GM12878 (cell line): ENCODE data around the gene NME8.

ENCODE experiments used
- CTCF ChIP-seq, 3 experiments: IDR thresholded peaks in 2 of 3; conservative IDR thresholded peaks in 1 of 3; 2 replicates each; pipeline ENCODE4 v1.5.1; 2011; ENCODE audit warnings: low read depth in 3 of 3, low read length in 3 of 3, mild to moderate bottlenecking in 3 of 3, control low read depth in 2 of 3, moderate library complexity in 2 of 3, inconsistent platforms in 1 of 3, mixed read lengths in 1 of 3; ENCODE audit not compliant: control insufficient read depth in 2 of 3, insufficient read depth in 1 of 3; ENCODE audit errors: extremely low read depth in 1 of 3
- NFXL1 ChIP-seq: fragments of 450-650 bp; IDR thresholded peaks from 2 replicates; pipeline ENCODE4 v1.6.1; 2017; ENCODE audit warnings: antibody characterized with exemption, mild to moderate bottlenecking, borderline replicate concordance
- RAD21 ChIP-seq: IDR thresholded peaks from 2 replicates; pipeline ENCODE4 v1.6.1; 2011; ENCODE audit warnings: mild to moderate bottlenecking, low read depth, low read length, moderate library complexity; ENCODE audit not compliant: insufficient read depth
- REST ChIP-seq: IDR thresholded peaks from 2 replicates; pipeline ENCODE4 v1.6.1; 2012; ENCODE audit warnings: mild to moderate bottlenecking, low read depth, low read length
- RFX5 ChIP-seq: IDR thresholded peaks from 2 replicates; pipeline ENCODE4 v1.6.1; 2011; ENCODE audit warnings: low read depth, low read length, improper control_type of control experiment
- SRF ChIP-seq, 2 experiments: IDR thresholded peaks; 2 replicates each; pipeline ENCODE4 v1.6.1; 2011; ENCODE audit warnings: low read depth in 2 of 2, low read length in 2 of 2, mild to moderate bottlenecking in 1 of 2, moderate library complexity in 1 of 2
- YBX1 ChIP-seq: fragments of 450-650 bp; IDR thresholded peaks from 2 replicates; pipeline ENCODE4 v1.6.1; 2016; ENCODE audit warnings: antibody characterized with exemption
- YY1 ChIP-seq: IDR thresholded peaks from 2 replicates; pipeline ENCODE4 v1.6.1; 2011; ENCODE audit warnings: low read depth, mild to moderate bottlenecking, low read length

GRCh38 chr7:37944737-37945054, 96.3 kb downstream of the NME8 start:
- TF ChIP-seq RFX5: no peak
- TF ChIP-seq REST: no peak
- no peak for TF ChIP-seq YBX1
- TF ChIP-seq NFXL1: no peak
- no peak for TF ChIP-seq CTCF (IDR thresholded peaks at IDR 0.05 in 2 of 3, conservative IDR thresholded peaks at IDR 0.05 in 1 of 3; ENCODE audit: control insufficient read depth in 2 of 3, extremely low read depth in 1 of 3, insufficient read depth in 1 of 3, low read depth in 3 of 3, low read length in 3 of 3)
- TF ChIP-seq SRF (IDR thresholded peaks at IDR 0.05; ENCODE audit: low read depth in 2 of 2, low read length in 2 of 2): no peak
- no peak for TF ChIP-seq YY1
- TF ChIP-seq RAD21: no peak
